VCaP (cell line): ENCODE data around the gene GLS.
"Not testable (repeated sequence)": the region's sequence is repeated elsewhere in the genome, so short reads cannot be mapped to it uniquely, and the experiment has no call there.

Experiments used
- H3K27ac ChIP-seq: fragments of 450-650 bp; 2 replicates; pipeline ENCODE4 v1.5.1; 2017
- TF ChIP-seq, protein P1 (sequence below): fragments of 450-650 bp; conservative IDR thresholded peaks from 2 replicates; pipeline ENCODE4 v1.5.1; 2017; ENCODE audit warnings: mild to moderate bottlenecking, moderate library complexity

GLS gene

DNA sequence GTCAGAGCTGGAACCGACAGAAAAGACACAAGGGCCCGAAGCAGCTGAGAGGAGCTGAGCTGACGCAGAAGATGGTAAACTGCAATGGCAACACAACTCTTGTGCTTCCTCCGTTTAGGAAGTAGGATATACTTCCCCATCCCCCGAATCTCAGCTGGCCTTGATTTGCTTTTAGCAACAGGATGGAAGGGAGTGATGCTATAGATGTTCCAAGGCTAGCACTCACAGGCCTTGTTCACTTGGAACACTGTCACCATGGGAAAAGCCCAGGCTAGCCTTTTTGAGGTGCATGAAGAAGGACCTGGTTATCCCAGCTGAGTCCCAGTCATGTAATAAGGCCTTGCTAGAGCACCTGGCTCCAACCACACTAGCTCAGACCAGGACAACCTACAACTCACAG is 107.3 kb downstream of the GLS start:
- no peak overlapping the region for H3K27ac ChIP-seq
- TF ChIP-seq, protein P1, sequence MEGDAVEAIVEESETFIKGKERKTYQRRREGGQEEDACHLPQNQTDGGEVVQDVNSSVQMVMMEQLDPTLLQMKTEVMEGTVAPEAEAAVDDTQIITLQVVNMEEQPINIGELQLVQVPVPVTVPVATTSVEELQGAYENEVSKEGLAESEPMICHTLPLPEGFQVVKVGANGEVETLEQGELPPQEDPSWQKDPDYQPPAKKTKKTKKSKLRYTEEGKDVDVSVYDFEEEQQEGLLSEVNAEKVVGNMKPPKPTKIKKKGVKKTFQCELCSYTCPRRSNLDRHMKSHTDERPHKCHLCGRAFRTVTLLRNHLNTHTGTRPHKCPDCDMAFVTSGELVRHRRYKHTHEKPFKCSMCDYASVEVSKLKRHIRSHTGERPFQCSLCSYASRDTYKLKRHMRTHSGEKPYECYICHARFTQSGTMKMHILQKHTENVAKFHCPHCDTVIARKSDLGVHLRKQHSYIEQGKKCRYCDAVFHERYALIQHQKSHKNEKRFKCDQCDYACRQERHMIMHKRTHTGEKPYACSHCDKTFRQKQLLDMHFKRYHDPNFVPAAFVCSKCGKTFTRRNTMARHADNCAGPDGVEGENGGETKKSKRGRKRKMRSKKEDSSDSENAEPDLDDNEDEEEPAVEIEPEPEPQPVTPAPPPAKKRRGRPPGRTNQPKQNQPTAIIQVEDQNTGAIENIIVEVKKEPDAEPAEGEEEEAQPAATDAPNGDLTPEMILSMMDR, result no peak

DNA sequence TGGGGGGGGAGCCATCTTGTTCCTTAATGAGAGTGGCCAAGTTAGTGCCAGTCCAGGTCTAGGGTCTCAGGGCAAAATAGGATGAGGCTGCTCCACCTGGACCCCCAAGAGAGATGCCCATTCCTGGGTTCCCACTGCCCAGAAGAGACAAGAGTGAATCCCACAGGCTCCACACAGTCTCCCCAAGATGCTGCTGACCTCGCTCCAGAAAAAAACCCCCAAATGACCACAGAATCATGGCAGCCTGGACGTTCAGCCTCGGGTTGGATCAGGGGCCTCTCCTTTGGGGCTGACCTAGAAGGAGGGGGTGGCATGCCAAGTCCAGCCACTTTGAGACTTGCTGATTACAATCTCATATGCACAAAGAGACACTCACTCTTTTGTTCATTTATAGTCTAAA is 108.3 kb downstream of the GLS start:
- TF ChIP-seq, protein P1, result no peak
- H3K27ac ChIP-seq, result no peak overlapping the region

DNA sequence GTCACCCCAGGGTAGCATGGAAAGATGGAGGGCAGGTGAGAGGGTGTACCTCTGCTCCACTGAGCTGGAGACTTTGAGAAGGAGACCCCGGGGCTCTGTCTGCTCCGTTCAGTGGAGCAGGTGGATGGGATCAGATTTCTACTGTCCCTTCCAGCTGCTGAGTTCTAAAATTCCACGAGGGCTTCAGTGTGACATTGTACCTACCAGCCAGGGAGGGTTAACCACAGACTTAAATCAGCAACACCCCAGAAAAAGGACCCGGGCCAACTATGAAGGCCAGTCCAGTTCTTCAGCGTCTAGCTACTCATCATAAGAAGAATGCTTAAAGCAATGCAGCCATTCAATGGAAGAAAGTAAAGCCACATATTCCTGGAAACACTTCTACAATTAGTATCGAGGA is 109.5 kb downstream of the GLS start:
- no peak overlapping the region for H3K27ac ChIP-seq
- TF ChIP-seq, protein P1, result no peak

DNA sequence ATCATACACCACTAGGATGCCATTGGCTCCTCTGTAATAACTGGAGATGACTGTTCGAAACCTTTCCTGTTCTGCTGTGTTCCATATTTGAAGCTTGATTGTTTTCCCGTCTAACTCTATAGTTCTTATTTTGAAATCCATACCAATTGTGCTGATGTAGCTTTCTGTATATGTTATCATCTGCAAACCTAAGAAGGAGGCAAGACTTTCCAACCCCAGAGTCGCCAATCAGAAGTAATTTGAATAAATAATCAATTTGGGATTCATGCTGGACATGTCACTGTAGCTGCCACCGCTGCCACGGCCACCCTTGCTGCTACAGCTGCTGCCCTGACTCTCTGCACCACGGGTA is 112.6 kb downstream of the GLS start:
- TF ChIP-seq, protein P1, result no peak
- H3K27ac ChIP-seq, result no peak overlapping the region

DNA sequence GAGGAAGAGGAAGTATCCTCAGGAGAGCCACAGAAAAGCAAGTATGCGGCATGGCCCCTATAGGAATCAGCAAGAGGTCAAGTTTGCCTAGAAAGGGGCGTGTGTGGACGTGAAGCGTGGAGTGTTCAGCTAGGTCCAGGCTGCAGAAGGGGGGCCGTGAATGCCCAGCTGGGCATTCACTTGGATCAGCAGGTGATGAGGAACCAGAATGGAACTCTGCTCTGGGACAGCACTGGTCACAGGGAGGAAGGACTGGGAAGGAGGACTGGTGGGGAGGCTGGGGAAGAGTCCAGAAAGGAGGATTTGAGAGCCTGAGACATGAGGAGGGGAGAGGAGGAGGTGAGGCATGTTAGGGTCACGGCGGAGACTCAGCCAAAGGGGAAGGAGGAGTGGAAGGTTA is 113.5 kb downstream of the GLS start:
- TF ChIP-seq, protein P1, result no peak
- H3K27ac ChIP-seq, result no peak overlapping the region

DNA sequence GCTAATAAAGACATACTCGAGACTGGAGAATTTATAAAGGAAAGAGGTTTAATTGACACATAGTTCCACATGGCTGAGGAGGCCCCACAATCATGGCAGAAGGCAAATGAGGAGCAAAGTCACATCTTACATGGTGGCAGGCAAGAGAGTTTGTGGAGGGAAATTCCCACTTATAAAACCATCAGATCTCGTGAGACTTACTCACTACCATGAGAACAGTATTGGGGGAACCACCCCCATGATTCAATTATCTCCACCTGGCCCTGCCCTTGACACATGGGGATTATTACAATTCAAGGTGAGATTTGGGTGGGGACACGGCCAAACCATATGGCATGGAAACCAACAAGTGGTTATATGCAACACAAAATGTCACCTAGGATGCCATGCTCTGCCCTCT is 114.7 kb downstream of the GLS start:
- not testable (repeated sequence) for H3K27ac ChIP-seq

DNA sequence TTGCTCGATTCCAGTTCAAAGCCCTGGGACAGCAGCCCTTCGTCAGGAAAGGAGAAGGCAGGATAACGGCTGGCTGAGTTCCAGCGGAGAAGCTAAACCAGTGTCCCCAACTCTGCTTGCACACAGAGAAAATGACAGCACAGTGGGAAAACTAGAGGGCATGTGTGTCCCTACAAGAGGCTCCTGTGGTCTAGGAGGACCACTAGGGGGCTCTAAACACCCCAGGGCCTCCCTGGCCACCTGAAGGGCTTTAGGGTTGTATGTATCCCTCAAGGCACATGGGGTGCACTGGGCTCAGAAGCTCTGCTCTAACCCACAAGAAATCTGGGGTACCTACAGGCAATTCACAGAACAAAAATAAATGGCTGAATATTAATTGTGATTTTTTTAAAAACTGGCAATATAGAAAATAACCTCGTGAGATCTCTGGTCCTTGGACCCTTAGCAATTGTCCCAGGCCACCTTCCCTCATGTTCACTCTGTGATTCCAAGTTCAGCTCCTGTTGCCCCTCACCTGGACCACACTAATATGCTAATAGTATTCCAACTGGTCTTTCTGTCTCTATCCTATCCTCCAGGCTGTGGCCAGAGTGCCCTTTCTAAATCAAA is 115.8 kb downstream of the GLS start:
- H3K27ac ChIP-seq, result no peak overlapping the region
- TF ChIP-seq, protein P1, result peak; percentile 80

DNA sequence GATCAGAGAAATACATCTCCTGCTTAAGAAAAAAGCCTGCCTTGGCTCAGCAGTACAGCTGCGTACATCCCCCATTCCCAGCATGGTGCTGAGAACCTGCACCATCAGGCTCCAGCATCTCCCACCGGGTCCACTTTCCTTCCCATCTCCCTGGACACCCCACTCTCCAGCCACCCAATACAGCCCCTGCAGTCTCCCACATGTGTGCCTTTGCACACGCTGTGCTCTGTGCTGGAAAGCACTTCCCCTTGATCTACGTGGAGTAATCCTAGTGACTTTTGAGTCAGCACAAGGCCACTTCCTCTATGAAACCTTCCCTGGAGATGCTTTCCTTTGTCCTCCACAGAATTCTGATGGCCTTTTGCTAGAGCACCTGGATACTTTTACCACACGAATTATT is 116.3 kb downstream of the GLS start:
- TF ChIP-seq, protein P1, result no peak
- H3K27ac ChIP-seq, result no peak overlapping the region
